Ishikawa (cell line): ENCODE data around the gene COPS9.

Experiments used
- CEBPB ChIP-seq: IDR thresholded peaks from 2 replicates; pipeline ENCODE4 v1.6.1; 2012
- CREB1 ChIP-seq: IDR thresholded peaks from 2 replicates; pipeline ENCODE4 v1.6.1; 2012; ENCODE audit warnings: low read depth
- EGR1 ChIP-seq: IDR thresholded peaks from 2 replicates; pipeline ENCODE4 v1.6.1; 2012
- EP300 ChIP-seq: IDR thresholded peaks from 2 replicates; pipeline ENCODE4 v1.6.1; 2012; ENCODE audit warnings: borderline replicate concordance
- FOXM1 ChIP-seq: IDR thresholded peaks from 2 replicates; pipeline ENCODE4 v1.6.1; 2012; ENCODE audit warnings: low read depth, borderline replicate concordance
- MAX ChIP-seq: IDR thresholded peaks from 2 replicates; pipeline ENCODE4 v1.6.1; 2012
- RAD21 ChIP-seq: IDR thresholded peaks from 2 replicates; pipeline ENCODE4 v1.6.1; 2012; ENCODE audit warnings: low read depth
- REST ChIP-seq: IDR thresholded peaks from 2 replicates; pipeline ENCODE4 v1.6.1; 2012; ENCODE audit warnings: low read depth, mild to moderate bottlenecking
- TAF1 ChIP-seq: IDR thresholded peaks from 2 replicates; pipeline ENCODE4 v1.6.1; 2012; ENCODE audit warnings: low read depth, mild to moderate bottlenecking
- TCF12 ChIP-seq: IDR thresholded peaks from 2 replicates; pipeline ENCODE4 v1.6.1; 2012; ENCODE audit warnings: low read depth
- TEAD4 ChIP-seq: IDR thresholded peaks from 2 replicates; pipeline ENCODE4 v1.6.1; 2012
- USF1 ChIP-seq: IDR thresholded peaks from 2 replicates; pipeline ENCODE4 v1.6.1; 2012
- YY1 ChIP-seq: IDR thresholded peaks from 2 replicates; pipeline ENCODE4 v1.6.1; 2012; ENCODE audit warnings: low read depth
- ZBTB7A ChIP-seq: IDR thresholded peaks from 2 replicates; pipeline ENCODE4 v1.6.1; 2012; ENCODE audit warnings: low read depth

GRCh38 chr2:240183006-240183874 lies 47.1 kb upstream of the COPS9 start:
- no peak for TF ChIP-seq TAF1
- TF ChIP-seq RAD21: no peak
- no peak for TF ChIP-seq TCF12
- TF ChIP-seq FOXM1: no peak
- no peak for TF ChIP-seq CREB1
- no peak for TF ChIP-seq REST
- no peak for TF ChIP-seq YY1
- TF ChIP-seq MAX: no peak
- no peak for TF ChIP-seq EP300
- no peak for TF ChIP-seq CEBPB
- TF ChIP-seq TEAD4: no peak
- TF ChIP-seq EGR1: no peak
- TF ChIP-seq ZBTB7A: no peak
- no peak for TF ChIP-seq USF1
